Activated CD8-positive, alpha-beta memory T cell treated with anti-CD3 and anti-CD28 coated beads, Interleukin-2, amount 50 U/mL, for 48 hours (primary cell): ENCODE results near the gene F11R.
A peak's percentile ranks its signal among the peaks of the same experiment; 100 is the strongest.
"Not testable (repeated sequence)": the region's sequence is repeated elsewhere in the genome, so short reads cannot be mapped to it uniquely, and the experiment has no call there.

ENCODE experiments used
- DNase-seq: peaks from one replicate; pipeline ENCODE4 v3.0.0-alpha.2; 2020

The F11R gene

GRCh38 chr1:161009602-161010211 lies 11.2 kb downstream of the F11R start:
- no peak for DNase-seq

DNA sequence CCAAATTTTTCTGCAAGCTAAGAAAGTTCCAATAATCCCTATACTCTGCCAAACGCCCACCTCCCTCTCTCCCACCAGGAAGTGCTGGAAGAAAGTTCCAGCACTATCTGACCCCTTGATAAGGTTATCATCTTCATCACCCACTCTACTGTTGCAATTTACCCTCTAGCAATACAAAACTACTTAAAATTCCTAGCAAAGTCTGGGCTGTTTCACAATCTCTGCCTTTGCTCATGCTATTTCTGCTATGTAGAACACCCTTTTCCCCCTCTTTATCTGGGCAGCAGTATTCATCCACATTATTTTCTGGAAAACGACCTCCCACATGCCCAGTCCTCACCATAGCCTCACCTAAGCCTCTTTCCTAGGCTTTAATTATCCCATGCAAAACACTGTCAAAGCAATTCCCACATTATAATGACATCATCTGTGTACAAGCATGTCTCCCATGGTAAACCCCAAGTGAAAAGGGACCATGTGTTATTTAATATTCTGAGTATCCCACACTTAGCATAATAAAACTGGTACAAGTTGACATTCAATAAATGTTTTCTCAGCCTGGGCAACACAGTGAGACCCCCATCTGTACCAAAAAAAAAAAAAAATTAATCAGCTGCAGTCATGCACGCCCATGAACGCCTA lies 12.0 kb downstream of the F11R start:
- no peak for DNase-seq

DNA sequence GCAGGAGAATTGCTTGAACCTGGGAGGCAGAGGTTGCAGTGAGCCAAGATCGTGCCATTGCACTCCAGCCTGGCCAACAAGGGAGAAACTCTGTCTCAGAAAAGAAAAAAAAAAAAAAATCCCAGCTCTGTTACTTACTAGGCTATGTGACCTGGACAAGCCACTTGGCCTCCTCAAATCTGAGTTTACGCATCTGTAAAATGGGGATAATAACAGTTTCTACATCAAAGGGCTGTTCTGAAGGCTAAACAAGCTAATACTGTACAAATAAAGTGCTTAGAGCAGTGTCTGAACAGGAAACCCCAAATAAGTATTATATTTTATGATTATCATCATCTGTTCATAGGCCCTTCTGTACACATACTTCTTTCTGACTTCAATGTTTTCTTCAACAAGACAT lies 13.6 kb downstream of the F11R start:
- no peak for DNase-seq

GRCh38 chr1:161006563-161006962 lies 14.4 kb downstream of the F11R start:
- DNase-seq, result no peak

DNA sequence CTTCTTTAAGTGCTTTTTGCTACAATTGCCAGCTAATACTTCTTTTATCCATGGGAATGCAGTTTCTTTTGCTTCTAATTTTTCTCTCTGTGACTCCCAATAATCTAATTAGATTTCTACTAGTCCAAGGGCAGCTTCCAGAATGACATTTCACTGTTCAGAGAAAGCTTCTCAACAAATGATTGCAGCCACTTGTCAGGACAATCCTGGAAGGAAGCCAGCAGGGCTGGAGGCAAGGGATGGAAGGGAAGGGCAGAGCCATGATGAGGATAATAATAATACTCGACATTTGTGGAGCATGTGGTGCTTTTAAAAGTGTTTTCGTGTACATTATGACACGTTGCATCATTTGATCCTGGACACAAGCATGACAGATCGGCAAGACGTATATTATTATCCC lies 19.4 kb downstream of the F11R start:
- no peak for DNase-seq

DNA sequence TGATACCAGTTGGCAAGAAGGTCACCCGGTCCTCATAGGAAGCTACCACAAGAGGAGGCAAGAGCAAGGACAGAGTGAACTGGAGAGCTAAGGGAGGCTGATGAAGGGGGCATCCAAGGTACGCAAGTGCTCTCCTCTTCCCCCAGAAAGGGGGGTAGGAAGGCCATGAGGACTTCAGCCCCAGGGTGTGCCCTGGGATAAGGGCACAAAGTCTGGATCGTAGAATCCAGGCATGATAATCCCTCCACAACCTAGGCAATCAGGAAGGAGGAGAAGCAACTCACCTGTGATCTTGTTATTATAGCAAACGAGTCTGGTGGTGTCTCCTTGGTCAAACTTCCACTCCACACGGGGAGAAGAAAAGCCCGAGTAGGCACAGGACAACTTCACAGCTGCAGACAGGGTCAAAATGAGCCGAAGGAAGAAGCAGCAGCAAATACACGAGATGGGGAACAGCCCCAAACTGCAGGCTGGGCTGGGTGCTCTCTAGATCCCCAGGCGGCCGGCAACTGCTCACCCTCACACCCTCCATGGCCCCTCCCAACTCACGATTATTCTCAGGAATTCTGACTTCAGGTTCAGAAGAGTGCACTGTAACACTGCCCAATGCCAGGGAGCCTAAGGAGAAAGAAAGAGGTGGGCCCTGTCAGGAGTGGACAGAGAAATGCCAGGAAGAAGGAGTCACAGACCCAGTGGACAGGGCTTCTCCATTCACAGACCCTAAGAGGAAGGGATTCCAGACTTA lies 20.0 kb downstream of the F11R start:
- DNase-seq, result no peak

- DNase-seq, result no peak
These were observed 21.6 kb downstream of the F11R start for GRCh38 chr1:160999376-160999775.

GRCh38 chr1:160997323-160998038 lies 23.5 kb downstream of the F11R start:
- peak; percentile 66 for DNase-seq

GRCh38 chr1:160996178-160996577 lies 24.8 kb downstream of the F11R start:
- DNase-seq, result no peak

GRCh38 chr1:160993544-160994193 lies 27.3 kb downstream of the F11R start:
- no peak for DNase-seq

GRCh38 chr1:160992036-160992435 lies 28.9 kb downstream of the F11R start:
- not testable (repeated sequence) for DNase-seq

DNA sequence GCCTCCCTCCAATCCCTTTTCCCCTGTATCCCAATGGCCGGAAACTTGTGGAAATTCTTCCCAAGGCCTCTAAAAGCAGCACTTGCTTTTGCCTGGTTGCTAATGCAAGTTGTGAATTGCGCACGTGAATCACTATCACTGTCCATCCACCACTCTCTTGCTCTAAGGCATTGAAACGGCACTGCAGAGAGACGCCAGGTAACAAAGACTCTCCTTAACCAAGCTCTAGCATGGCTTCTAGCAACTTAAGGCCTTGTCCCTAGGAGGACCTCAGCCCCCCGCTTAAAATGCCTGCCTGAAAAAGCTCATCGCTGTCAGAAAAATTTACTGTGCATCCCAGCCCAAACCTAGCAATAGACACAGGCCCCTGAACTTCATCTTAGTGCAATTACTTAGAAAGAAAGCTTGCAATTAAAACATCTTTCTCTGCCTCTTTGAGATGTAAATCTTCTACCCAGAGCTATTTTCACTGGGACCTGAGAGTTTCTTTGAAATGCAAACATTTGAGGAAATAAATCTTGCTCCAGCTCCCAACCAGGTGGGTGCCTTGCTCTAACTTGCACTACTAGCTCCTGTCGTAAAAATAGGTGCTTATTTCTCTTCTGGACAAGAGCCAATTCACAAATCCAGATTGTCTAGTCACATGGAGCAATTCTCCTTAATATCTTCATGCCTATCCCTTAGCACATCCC lies 33.4 kb downstream of the F11R start:
- DNase-seq, result no peak

DNA sequence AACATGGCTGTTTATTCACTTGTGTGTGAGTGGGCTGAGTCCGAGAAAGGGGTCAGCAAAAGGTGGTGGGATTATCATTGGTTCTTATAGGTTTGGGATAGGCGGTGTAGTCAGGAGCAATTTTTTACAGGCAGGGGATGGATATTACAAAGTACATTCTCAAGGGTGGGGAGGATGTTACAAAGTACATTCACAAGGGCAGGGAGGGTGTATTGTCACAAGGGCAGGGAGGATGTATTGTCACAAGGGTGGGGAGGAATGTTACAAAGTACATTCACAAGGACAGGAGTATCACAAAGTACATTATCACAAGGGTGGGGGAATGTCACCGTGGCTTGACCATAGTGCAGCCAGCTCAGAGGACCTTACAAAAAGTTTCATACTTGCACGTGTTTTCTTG lies 35.2 kb downstream of the F11R start:
- no peak for DNase-seq

- no peak for DNase-seq
These were observed 39.2 kb downstream of the F11R start for GRCh38 chr1:160981584-160982411.

GRCh38 chr1:160979286-160979685 lies 41.7 kb downstream of the F11R start:
- DNase-seq, result no peak

GRCh38 chr1:160978510-160978927 lies 42.4 kb downstream of the F11R start:
- DNase-seq, result no peak

- DNase-seq, result no peak
These were observed 45.9 kb downstream of the F11R start for GRCh38 chr1:160975026-160975425.

GRCh38 chr1:160973491-160973890 lies 47.5 kb downstream of the F11R start:
- no peak for DNase-seq

DNA sequence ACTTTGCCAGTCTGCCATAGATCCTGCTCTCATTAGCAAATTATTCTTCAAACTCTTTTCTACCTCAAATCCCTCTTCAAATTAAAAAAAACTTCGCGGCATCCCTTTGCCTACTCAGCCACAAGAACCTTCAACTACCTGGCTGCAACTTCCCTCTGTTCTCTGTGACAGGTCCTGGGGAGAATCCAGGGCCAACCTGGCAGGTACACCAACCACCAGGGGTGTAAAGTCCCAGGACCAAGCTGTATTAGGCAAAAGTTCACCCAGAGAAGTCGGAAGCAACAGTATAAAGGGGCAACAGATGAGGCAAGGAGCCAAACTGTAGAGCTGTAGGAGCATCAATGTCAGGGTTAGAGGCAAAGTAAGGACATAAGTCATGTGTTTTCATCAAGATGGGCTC lies 48.0 kb downstream of the F11R start:
- no peak for DNase-seq

DNA sequence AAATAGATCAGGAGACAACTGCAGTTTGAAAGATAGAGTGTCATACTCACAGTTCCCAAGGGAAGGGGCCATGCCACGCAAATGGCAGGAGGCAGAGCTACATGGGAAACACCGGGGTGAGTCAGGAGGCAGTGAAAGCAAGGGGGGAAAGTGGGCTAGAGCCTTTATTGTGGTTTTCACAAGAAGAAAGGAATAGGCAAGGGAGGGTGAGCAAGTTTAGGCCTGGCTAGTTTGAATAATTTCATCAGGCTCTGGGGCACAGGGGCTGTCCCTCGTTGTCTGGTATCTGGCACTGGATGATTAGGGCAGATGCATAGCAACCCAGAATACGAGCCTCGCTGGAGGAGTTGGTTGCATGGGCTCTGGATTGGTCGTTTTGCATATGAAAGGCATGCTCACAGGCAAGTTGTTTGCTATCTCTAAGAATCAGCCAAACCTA lies 49.3 kb downstream of the F11R start:
- DNase-seq, result no peak

- DNase-seq, result no peak
These were observed 57.4 kb downstream of the F11R start for GRCh38 chr1:160963521-160963920.
